Activated naive CD4-positive, alpha-beta T cell (primary cell): ENCODE results near the gene SHROOM4.

ENCODE experiments used
- DNase-seq, 4 experiments: peaks; one replicate each; lab custom pipeline; 2025; lab: John Stamatoyannopoulos, UW

SHROOM4 gene

DNA sequence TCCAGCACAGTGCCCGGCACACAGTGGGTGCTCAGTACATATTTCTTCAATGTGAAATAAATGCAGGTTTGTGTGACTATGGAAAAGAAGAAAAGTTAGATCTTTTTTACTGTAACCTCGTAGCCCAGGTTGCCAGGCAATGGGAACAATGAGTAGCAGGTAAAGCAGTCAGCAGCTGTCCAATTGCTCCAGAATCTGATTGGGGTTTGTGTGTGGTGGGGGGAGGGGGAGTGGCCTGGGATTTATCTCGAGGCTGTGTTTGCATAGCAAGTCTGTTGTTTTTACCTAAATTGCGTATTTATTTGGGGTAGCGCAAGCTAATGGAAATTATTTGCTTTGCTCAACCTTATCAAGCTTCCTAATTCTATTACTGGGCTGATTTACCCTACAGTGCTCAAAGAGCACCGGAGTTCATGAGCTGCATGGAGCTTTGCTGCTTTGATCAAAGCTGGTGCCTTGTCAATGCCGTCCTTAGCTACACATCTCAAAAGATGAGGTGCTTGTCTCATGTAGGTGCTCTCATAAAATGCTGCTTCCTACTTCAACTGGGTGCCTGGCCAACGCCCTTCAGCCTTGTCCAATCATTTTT, 198.3 kb downstream of the SHROOM4 start:
- no peak for DNase-seq

GRCh38 chrX:50614460-50614859, 199.5 kb downstream of the SHROOM4 start:
- DNase-seq: no peak

DNA sequence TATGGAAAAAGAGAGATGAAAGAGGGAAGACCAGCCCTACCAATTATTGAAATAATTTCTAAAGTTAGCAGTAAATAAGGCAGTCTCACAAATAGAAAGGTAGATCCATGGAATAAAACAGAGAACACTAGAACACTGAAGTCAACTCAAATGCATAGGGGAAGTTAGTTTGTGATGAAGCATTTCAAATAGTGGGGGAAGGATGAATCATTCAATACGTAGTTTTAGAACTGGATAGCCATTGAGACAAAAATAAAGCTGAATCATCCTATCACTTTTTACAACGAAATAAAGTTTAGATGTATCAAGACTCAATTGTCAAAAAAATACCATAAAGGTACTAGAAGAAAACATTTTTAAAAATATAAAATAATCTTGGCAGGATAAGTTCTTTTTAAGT, 200.1 kb downstream of the SHROOM4 start:
- no peak for DNase-seq

GRCh38 chrX:50609796-50610195, 204.2 kb downstream of the SHROOM4 start:
- DNase-seq: no peak

- no peak for DNase-seq
These were observed 207.6 kb downstream of the SHROOM4 start for GRCh38 chrX:50606300-50606950.

DNA sequence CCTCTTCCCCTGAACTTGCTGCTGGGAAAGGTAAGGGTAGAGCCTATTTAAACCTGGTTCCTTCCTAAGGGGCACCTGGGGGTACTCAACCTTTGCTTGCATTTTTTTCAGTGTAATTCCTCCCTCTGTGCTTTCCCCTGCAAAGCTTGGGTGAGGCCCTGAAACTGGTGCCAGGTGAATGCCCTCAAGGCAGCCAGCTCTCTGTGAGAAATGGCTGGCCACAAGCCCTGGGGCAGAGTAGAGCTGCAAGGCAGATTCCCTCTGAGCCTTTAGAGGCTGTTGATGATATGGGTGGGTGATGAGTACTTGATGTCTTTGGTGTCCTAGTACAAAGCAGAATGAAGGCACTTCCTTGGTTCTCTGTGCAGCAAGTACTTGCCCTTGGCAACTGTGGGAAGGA, 217.9 kb downstream of the SHROOM4 start:
- DNase-seq: no peak

- no peak for DNase-seq
These were observed 219.2 kb downstream of the SHROOM4 start for GRCh38 chrX:50594788-50595187.

DNA sequence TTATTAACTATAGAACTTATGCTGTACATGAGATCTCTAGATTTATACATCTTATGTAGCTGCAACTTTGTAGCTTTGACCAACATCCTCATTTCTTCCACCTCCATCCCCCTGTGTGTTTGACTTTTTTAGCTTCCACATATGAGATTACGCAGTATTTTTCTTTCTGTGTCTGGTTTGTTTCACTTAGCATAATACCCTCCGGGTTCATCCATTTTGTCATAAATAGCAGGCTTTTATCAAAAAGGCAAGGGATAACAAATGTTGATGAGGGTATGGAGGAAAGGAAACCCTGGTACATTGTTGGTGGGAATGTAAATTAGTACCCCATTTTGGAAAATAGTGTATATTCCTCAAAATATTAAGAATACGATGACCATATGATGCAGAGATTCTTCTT, 227.0 kb downstream of the SHROOM4 start:
- no peak for DNase-seq

- no peak for DNase-seq
These were observed 227.6 kb downstream of the SHROOM4 start for GRCh38 chrX:50586407-50586806.

GRCh38 chrX:50581405-50581804, 232.6 kb downstream of the SHROOM4 start:
- no peak for DNase-seq

DNA sequence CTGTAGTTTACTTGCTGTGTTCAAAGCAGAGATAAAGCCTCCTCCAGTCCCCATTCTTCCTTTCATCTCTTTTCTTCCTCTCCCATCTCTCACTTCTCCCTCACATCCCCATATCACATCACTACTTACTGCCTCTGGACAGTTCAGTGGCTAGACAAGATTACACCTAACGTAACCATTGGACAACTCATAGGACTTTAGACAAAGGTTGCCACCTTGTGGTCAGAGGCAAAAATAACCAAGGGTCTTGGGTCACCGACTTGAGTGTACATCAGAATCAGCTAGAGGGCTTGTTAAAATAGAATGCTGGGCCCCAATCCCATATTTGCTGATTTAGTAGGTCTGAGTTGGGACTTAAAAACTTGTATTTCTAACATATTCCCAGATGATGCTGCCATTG, 234.0 kb downstream of the SHROOM4 start:
- DNase-seq: no peak

DNA sequence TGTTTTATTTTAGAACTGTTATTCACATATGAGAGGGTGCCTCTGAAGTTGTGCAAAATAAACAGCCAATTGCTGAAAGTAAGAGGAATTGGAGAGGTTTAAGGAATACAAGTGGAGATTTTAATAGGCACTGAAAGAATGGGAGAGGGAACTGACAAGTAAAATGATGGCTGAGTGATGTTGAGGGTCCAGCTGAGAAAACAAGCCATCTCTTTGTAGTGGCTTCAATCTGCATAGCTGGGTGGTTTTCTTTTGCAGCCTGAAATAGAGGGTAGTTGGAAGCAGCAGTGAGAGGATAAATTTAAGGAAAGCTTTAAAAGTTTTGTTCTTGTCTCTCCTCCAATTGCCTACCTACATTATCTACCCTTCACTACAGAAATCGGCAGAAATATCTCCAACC, 236.7 kb downstream of the SHROOM4 start:
- no peak for DNase-seq

GRCh38 chrX:50567636-50568035, 246.4 kb downstream of the SHROOM4 start:
- no peak for DNase-seq

GRCh38 chrX:50565718-50566117, 248.3 kb downstream of the SHROOM4 start:
- no peak for DNase-seq
